ENCODE results near the gene VMP1. TPM values are rescaled to one million over a fixed set of nuclear protein-coding genes. Genes with fewer than 3 reads are reported as not detected.
"Not testable (repeated sequence)": the region's sequence is repeated elsewhere in the genome, so short reads cannot be mapped to it uniquely, and the experiment has no call there.

VMP1 gene
- total and polyA plus RNA-seq, 2 donors from 2014 or later: 96.4 to 338 TPM

- DNase-seq: no peak
- H3K9me3 ChIP-seq (ENCODE audit: control insufficient read depth in 2 of 3, insufficient read depth in 1 of 3, low read length in 3 of 3): no peaks in the 10 kb centered on the region
- no peak overlapping the region for H3K4me3 ChIP-seq (ENCODE audit: low read length in 3 of 3)
- intact Hi-C loops (cut with DNase I): no loop called here
- H3K36me3 ChIP-seq (ENCODE audit: control insufficient read depth in 2 of 3, insufficient read depth in 3 of 3, low read length in 3 of 3): no peaks in the 10 kb centered on the region
- H3K4me1 ChIP-seq (ENCODE audit: control insufficient read depth in 2 of 3, insufficient read depth in 2 of 3, low read depth in 1 of 3, low read length in 3 of 3): no peaks in the 10 kb centered on the region
- H3K27me3 ChIP-seq (ENCODE audit: control insufficient read depth, insufficient read depth, low read length): no peaks in the 10 kb centered on the region
- no peak for FAIRE-seq
- no peak overlapping the region for H3K9ac ChIP-seq (ENCODE audit: low read length in 3 of 3)
- H3K27ac ChIP-seq (ENCODE audit: low read depth in 2 of 2, low read length in 2 of 2): no peak overlapping the region
- no peak for TF ChIP-seq CTCF (IDR thresholded peaks at IDR 0.05; ENCODE audit: borderline replicate concordance, extremely low read depth, insufficient read depth)
Measured at GRCh38 chr17:59872351-59872750, 164.9 kb downstream of the VMP1 start.

GRCh38 chr17:59873414-59873813 is 166.0 kb downstream of the VMP1 start:
- H3K4me1 ChIP-seq (ENCODE audit: control insufficient read depth in 2 of 3, insufficient read depth in 2 of 3, low read depth in 1 of 3, low read length in 3 of 3); H3K4me3 ChIP-seq (ENCODE audit: low read length in 3 of 3); H3K27me3 ChIP-seq (ENCODE audit: control insufficient read depth, insufficient read depth, low read length); intact Hi-C loops (cut with DNase I); FAIRE-seq; H3K36me3 ChIP-seq (ENCODE audit: control insufficient read depth in 2 of 3, insufficient read depth in 3 of 3, low read length in 3 of 3); H3K27ac ChIP-seq (ENCODE audit: low read depth in 2 of 2, low read length in 2 of 2); H3K9me3 ChIP-seq (ENCODE audit: control insufficient read depth in 2 of 3, insufficient read depth in 1 of 3, low read length in 3 of 3); H3K9ac ChIP-seq (ENCODE audit: low read length in 3 of 3); DNase-seq: not testable (repeated sequence)

- no peak for TF ChIP-seq CTCF (IDR thresholded peaks at IDR 0.05; ENCODE audit: borderline replicate concordance, extremely low read depth, insufficient read depth)
- Histone ChIP-seq H3K36me3 (ENCODE audit: control insufficient read depth in 2 of 3, insufficient read depth in 3 of 3, low read length in 3 of 3) (peaks cover 0 to 8% (median 0%) of the 10 kb centered on the region in 3 donors), H3K27me3 (ENCODE audit: control insufficient read depth, insufficient read depth, low read length) (no peaks in the 10 kb centered on the region), H3K4me1 (ENCODE audit: control insufficient read depth in 2 of 3, insufficient read depth in 2 of 3, low read depth in 1 of 3, low read length in 3 of 3) (no peaks in the 10 kb centered on the region), H3K27ac (ENCODE audit: low read depth in 2 of 2, low read length in 2 of 2) (no peak overlapping the region), H3K9ac (ENCODE audit: low read length in 3 of 3) (no peak overlapping the region), H3K9me3 (ENCODE audit: control insufficient read depth in 2 of 3, insufficient read depth in 1 of 3, low read length in 3 of 3) (no peaks in the 10 kb centered on the region), H3K4me3 (ENCODE audit: low read length in 3 of 3) (no peak overlapping the region)
- DNase-seq (no peak), FAIRE-seq (no peak)
- intact Hi-C loops (cut with DNase I): no loop called here
Measured at GRCh38 chr17:59874376-59874775, 166.9 kb downstream of the VMP1 start.

- DNase-seq: no peak
- H3K36me3 ChIP-seq (ENCODE audit: control insufficient read depth in 2 of 3, insufficient read depth in 3 of 3, low read length in 3 of 3): peaks cover 0 to 13% (median 0%) of the 10 kb centered on the region in 3 donors
- TF ChIP-seq CTCF (IDR thresholded peaks at IDR 0.05; ENCODE audit: borderline replicate concordance, extremely low read depth, insufficient read depth): no peak
- no peaks in the 10 kb centered on the region for H3K9me3 ChIP-seq (ENCODE audit: control insufficient read depth in 2 of 3, insufficient read depth in 1 of 3, low read length in 3 of 3)
- no peak for FAIRE-seq
- H3K4me1 ChIP-seq (ENCODE audit: control insufficient read depth in 2 of 3, insufficient read depth in 2 of 3, low read depth in 1 of 3, low read length in 3 of 3): no peaks in the 10 kb centered on the region
- H3K27me3 ChIP-seq (ENCODE audit: control insufficient read depth, insufficient read depth, low read length): no peaks in the 10 kb centered on the region
- H3K27ac ChIP-seq (ENCODE audit: low read depth in 2 of 2, low read length in 2 of 2): no peak overlapping the region
- intact Hi-C loops (cut with DNase I): no loop called here
- H3K9ac ChIP-seq (ENCODE audit: low read length in 3 of 3): no peak overlapping the region
- H3K4me3 ChIP-seq (ENCODE audit: low read length in 3 of 3): no peak overlapping the region
Measured at GRCh38 chr17:59876107-59876506, 168.7 kb downstream of the VMP1 start.

Data from kidney (tissue), 14 donors.